AG04450 (cell line): ENCODE measurements around the gene RMND5A. TPM values are rescaled to one million over a fixed set of nuclear protein-coding genes. Genes with fewer than 3 reads are reported as not detected.
A peak's percentile ranks its signal among the peaks of the same experiment; 100 is the strongest.

ENCODE experiments used
- CTCF ChIA-PET: fragments of 300-600, 350-600 bp; formaldehyde crosslinking; extraction: SDS; loops from one replicate; lab custom pipeline; 2022; ENCODE audit warnings: antibody characterized with exemption, inconsistent platforms; lab: Charles Lee
- POLR2A ChIA-PET: fragments of 350-600 bp; formaldehyde crosslinking; extraction: SDS; loops from one replicate; lab custom pipeline; 2021; ENCODE audit warnings: antibody characterized with exemption, inconsistent platforms; lab: Yijun Ruan, JAX
- DNase-seq: peaks from one replicate; pipeline ENCODE4 v3.0.0-alpha.2; 2011; ENCODE audit warnings: low read depth, low spot score
- H3K27ac ChIP-seq: one replicate; pipeline ENCODE4 v1.5.1; 2012; ENCODE audit warnings: low read depth, low read length, control low read depth
- H3K27me3 ChIP-seq: one replicate; pipeline ENCODE4 v1.6.0; 2012; ENCODE audit warnings: low read length; ENCODE audit not compliant: control insufficient read depth, insufficient read depth
- H3K4me3 ChIP-seq: 2 replicates; pipeline ENCODE4 v1.5.1; 2011; ENCODE audit warnings: mild to moderate bottlenecking, low read depth, low read length, control low read depth
- H3K9me3 ChIP-seq: 2 replicates; pipeline ENCODE4 v1.5.1; 2012; ENCODE audit warnings: low read length; ENCODE audit not compliant: control insufficient read depth, insufficient read depth
- CTCF ChIP-seq: IDR thresholded peaks from 2 replicates; pipeline ENCODE4 v1.5.1; 2011; ENCODE audit warnings: low read depth, low read length, control low read depth, inconsistent platforms
- polyA plus RNA-seq: library from polyadenylated mRNA; depleted of rRNA; stranded (reverse); fragments of >200 nt; gene quantifications from 2 replicates; pipeline ENCODE4 v1.2.3, GENCODE V29; 2011

RMND5A gene
- polyA plus RNA-seq, 1 experiment = 19.1 TPM

- CTCF ChIA-PET = interaction anchor here (0.6 to 2.7 kb wide), 14 partner anchors 8 to 143 kb away, joined by 3 to 51 read pairs (median 6); no protein-coding TSS in a partner anchor
- Histone ChIP-seq H3K27me3 (no peaks in the 10 kb centered on the region), H3K9me3 (no peaks in the 10 kb centered on the region), H3K4me3 (no peak overlapping the region), H3K27ac (no peak overlapping the region)
- POLR2A ChIA-PET = no interaction called here
- peak; percentile 77 for TF ChIP-seq CTCF
- peak; percentile 15 for DNase-seq
Observed at GRCh38 chr2:86764661-86765309, 44.7 kb downstream of the RMND5A start.

GRCh38 chr2:86765310-86765695 is 45.2 kb downstream of the RMND5A start:
- Histone ChIP-seq H3K9me3 (no peaks in the 10 kb centered on the region), H3K27me3 (no peaks in the 10 kb centered on the region), H3K27ac (no peak overlapping the region), H3K4me3 (no peak overlapping the region)
- ChIA-PET POLR2A (no interaction called here), CTCF (interaction anchor here (0.6 to 2.7 kb wide), 13 partner anchors 9 to 135 kb away, joined by 3 to 51 read pairs (median 7); no protein-coding TSS in a partner anchor)
- TF ChIP-seq CTCF = no peak
- no peak for DNase-seq

GRCh38 chr2:86768189-86768949 is 48.3 kb downstream of the RMND5A start:
- no peak for TF ChIP-seq CTCF
- no peak for DNase-seq
- Histone ChIP-seq H3K4me3 (no peak overlapping the region), H3K27ac (no peak overlapping the region), H3K27me3 (no peaks in the 10 kb centered on the region), H3K9me3 (no peaks in the 10 kb centered on the region)
- CTCF ChIA-PET = interaction anchor here (0.6 kb wide), 1 partner anchor 1432 kb away, joined by 4 read pairs; no protein-coding TSS in a partner anchor
- POLR2A ChIA-PET = no interaction called here

GRCh38 chr2:86769838-86770237 is 49.7 kb downstream of the RMND5A start:
- ChIA-PET CTCF (interaction anchor here (0.7 kb wide), 1 partner anchor 410 kb away, joined by 4 read pairs; no protein-coding TSS in a partner anchor), POLR2A (no interaction called here)
- H3K27ac ChIP-seq = no peak overlapping the region
- no peak for TF ChIP-seq CTCF
- DNase-seq = no peak
- no peak overlapping the region for H3K4me3 ChIP-seq
- H3K27me3 ChIP-seq = no peaks in the 10 kb centered on the region
- no peaks in the 10 kb centered on the region for H3K9me3 ChIP-seq
